CD4-positive, alpha-beta T cell treated with Interleukin-6 at 100 ng/mL for 8 hours (primary cell): Measurements from ENCODE around the gene CLEC4F.
A peak's percentile ranks its signal among the peaks of the same experiment; 100 is the strongest.
"Not testable (repeated sequence)": the region's sequence is repeated elsewhere in the genome, so short reads cannot be mapped to it uniquely, and the experiment has no call there.

Source experiments
- DNase-seq: peaks from one replicate; pipeline ENCODE4 v3.0.0-alpha.2; 2020; ENCODE audit warnings: mixed read lengths, low spot score

Gene CLEC4F

GRCh38 chr2:70826696-70827350, 6.4 kb upstream of the CLEC4F start:
- DNase-seq = no peak

GRCh38 chr2:70823249-70823648, 2.9 kb upstream of the CLEC4F start:
- DNase-seq = no peak

- peak; percentile 5 for DNase-seq
Measured at GRCh38 chr2:70822843-70823242, 2.4 kb upstream of the CLEC4F start.

- no peak for DNase-seq
Measured at GRCh38 chr2:70817284-70817954, 3.0 kb downstream of the CLEC4F start.

- DNase-seq = no peak
Measured at GRCh38 chr2:70816726-70817125, 3.7 kb downstream of the CLEC4F start.

- no peak for DNase-seq
Measured at GRCh38 chr2:70808983-70809958, 11.1 kb downstream of the CLEC4F start.

- no peak for DNase-seq
Measured at GRCh38 chr2:70807828-70808118, 12.6 kb downstream of the CLEC4F start.

DNA sequence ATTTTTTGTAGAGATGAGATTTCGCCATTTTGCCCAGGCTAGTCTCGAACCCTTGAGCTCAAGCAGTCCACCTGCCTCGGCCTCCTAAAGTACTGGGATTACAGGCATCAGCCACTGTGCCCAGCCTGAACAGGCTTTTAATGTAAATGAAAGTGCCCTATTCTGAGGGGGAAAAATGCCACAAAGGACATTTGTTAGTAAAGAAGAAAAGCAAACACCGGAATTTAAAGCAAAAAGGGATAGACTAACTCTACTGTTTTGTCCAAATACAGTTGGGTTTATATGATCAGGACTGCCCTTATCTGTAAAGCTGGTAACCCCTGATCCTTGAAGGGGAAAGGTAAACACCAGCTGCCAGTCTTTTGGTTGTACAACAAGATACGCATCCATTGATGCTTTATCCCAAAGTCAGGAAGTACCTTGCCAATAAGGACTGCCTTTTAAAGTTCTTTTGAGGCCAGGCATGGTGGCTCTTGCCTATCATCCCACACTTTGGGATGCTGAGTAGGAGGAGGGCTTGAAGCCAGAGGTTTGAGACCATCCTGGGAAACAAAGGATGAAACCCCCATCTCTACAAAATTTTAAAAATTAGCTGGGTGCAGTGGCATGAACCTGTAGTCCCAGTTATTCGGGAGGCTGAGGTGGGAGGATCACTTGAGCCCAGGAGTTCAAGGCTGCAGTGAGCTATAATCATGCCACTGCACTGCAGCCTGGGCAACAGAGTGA, 13.1 kb downstream of the CLEC4F start:
- DNase-seq = no peak

- DNase-seq = no peak
Measured at GRCh38 chr2:70806620-70807019, 13.8 kb downstream of the CLEC4F start.

DNA sequence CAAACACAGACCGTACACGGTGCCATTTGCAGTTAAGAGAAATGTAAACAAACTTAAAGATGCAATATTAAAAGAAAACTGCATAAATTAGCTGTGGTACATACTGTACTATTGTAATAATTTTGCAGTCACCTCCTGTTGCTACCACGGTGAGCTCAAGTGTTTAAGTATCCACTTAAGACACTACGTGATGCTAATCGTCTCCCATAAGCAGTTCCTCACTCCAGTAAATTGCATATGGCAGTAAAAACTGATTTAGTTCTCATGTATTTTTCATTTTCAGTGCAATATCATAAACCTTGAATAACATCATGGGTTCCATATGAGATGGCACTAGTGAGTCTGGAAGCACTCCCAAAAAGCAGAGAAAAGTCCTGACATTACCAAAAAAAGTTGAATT, 14.4 kb downstream of the CLEC4F start:
- DNase-seq = no peak

DNA sequence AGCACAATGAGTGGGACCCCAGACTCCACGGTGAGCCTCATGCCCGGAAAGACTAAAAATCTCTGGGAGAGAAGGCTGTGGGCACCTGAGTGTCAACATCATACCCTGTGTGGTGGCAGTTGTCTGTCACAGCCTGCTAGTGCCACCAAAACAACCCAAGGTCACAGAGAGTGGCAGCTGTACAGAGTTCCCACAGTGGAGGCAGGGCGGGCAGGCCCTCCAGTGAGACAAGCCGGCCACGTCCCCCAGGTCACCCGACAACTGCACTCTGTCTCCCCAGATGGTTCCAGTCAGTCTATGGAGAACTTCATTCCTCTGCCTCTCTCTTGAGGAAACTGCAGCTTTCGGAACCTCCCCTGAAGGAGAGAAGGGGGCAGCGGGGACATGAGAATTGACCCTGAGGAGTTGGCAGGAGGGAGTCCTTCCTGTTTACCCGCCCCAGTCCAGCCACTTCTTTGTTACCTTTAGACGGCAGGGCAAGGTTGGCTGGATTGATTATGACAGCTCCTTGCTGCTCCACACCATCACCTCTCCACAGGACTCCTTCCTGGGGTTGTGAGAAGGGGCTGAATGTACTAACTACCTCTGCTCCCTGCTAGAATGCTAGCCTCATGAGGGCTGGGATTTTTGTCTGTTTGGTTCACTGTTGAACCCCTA, 18.7 kb downstream of the CLEC4F start:
- no peak for DNase-seq

GRCh38 chr2:70799706-70800105, 20.7 kb downstream of the CLEC4F start:
- DNase-seq = no peak

DNA sequence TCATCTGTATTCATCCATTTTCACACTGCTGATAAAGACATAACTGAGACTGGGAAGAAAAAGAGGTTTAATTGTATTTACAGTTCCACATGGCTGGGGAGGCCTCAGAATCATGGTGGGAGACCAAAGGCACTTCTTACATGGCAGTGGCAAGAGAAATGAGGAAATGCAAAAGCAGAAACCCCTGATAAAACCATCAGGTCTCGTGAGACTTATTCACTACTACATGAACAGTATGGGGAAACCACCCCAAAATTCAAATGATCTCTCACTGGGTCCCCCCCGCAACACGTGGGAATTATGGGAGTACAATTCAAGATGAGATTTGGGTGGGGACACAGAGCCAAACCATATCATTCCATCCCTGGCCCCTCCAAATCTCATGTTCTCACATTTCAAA, 22.4 kb downstream of the CLEC4F start:
- DNase-seq = not testable (repeated sequence)

GRCh38 chr2:70797506-70797905, 22.9 kb downstream of the CLEC4F start:
- no peak for DNase-seq

GRCh38 chr2:70796262-70796661, 24.1 kb downstream of the CLEC4F start:
- no peak for DNase-seq

DNA sequence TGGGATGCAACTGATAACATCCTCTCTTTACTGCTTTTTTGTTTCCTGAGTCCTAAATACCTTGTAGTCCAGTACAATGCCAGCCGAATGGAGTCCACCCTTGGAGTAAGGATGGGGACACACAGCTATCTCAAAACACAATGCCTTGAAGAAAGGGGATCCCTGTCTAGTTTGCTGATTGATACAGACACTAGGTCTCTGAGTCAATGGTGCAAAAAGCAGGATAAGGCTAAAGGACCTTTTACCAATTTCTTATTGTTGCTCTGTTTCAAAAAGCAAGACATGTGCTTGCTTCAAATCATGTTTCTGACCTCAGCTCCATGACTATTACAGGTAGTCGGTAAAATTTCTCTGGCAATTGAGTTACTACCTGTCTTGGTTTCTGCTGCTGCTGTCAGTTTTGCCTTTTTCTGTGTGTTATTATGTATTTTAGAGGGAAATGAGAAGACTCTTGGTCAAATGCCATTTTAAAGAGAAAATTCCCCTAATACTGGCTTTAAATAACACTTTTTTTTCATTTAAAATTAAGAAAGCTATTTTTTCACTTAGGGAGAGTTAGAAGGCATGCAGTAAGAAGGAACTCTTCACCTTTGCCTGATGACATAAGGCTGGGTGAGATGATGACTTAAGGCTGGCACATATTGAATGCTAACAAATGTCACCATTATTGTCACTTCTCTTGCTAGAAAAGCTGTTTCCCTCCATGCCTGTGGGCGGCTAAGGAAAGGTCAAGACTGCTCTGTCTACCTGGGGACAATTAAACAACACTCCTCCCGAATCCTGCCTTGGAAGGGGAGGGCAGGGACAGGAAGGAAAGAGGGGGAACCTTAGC, 25.0 kb downstream of the CLEC4F start:
- no peak for DNase-seq

- no peak for DNase-seq
Measured at GRCh38 chr2:70793450-70793849, 26.9 kb downstream of the CLEC4F start.

DNA sequence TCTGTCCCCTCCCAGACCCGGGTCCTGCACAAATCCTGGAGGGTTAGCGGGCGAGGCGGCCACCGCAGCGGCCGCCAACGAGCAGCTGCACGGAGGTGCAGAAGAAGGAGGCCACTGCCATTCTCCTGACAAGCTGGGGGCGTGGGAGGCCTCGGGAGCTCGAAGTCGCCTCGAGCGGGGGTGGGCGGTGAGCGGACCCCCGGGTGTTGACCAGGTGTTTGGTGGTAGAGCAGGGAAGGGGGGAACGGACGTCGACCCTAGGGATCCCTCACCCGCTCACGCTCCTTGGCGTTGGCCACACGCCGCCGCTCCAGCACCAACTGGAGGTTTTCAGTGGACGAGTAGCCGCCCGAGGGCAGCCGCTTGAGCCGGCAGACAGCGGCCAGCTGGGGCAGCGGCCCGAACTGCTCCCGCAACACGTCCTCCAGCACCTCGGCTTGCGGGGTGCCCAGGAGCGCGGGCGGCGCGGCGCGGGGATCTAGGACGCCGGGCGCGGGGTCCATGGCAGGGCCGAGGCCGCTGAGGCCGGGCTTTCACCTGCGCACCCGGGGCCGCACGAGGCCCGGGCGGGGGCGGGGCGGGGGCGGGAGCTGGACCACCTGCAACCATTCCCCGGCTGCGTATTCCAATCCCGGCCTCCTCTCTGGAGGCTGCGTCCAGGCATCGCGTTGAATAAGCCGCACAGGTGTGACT, 30.1 kb downstream of the CLEC4F start, which contains the start of gene FIGLA:
FIGLA (minus strand) TSS at position 508 of the 693 bp plus-strand sequence; CDS start at position 503, 5 bp downstream.
- no peak for DNase-seq

GRCh38 chr2:70789304-70790135, 30.9 kb downstream of the CLEC4F start:
- peak; percentile 51 for DNase-seq
